ENCODE results near the gene FRYL.

DNA sequence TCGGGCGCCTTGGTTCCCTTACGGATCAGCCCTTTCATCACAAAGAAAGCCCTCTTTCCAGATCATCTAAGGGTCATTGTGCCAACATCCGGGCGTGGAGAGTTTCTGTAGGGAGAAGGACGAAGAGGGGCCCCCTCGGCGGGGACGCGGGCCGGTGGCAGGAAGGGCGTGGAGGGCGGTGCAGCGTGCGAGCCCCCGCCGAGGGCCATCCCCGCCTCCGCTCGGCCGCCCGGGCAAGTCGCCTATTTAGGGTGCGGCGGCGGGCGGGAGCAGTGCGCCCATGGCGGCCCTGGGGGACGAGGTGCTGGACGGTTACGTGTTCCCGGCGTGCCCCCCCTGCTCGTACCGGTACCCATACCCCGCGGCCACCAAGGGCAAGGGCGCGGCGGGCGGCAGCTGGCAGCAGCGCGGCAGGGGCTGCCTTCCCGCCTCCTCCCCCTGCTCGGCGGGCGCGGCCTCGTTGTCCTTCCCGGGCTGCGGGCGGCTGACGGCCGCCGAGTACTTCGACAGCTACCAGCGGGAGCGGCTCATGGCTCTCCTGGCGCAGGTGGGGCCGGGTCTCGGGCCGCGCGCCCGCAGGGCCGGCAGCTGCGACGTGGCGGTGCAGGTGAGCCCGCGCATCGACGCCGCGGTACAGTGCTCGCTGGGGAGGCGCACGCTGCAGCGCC is 289.9 kb downstream of the FRYL start, which contains the start of gene ZAR1:
- TF ChIP-seq POLR2A (IDR thresholded peaks at IDR 0.05; ENCODE audit: low read depth, low read length) = no peak
- no peak for TF ChIP-seq POLR2AphosphoS5 (IDR thresholded peaks at IDR 0.05; ENCODE audit: low read depth, low read length)
